ENCODE data around the gene CAMKMT.

Gene CAMKMT

DNA sequence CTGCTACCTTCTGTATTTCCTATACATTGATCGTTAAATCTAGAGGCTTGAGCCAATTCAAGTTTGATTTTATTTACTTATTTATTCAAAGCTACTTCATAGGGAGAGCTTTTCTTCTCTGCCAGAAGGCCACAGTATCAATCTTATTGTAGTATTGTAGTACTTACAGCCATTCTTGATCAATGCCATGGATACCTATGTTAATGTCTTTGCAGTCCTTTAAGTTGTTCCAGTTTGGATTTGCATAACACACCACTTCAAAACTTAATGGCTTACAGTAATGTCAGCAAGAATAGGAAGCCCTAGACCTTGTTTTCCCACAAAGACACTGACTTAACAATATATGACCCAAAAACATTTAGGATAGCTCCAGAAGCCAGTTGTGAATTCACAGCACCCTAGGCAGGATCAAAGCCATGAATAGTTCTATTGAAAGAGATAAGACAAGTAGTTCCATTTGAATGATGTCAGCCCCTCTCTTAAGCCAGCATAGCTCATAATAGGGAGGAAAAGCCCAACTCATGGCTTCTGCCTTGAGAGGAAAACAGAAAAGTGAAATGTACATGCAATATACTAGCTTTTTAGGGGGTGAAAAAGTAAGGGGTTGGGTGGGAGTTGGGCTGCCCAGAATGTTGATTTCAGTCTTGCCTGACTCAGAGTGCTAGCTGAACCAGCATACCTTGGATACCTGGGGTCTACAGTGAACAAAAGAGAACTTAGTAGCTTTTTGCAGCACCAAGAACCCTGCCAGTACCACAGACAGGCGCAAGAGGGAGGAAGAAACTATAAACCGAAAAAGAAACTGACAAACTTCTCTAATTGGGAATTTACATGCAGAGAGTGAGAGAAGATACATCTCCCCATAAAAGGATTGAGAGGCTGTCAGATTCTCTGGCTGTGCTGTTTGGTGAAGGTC lies 101.4 kb downstream of the CAMKMT start:
- H3K4me3 ChIP-seq (ENCODE audit: low read depth, low read length): no peak overlapping the region
- DNase-seq (ENCODE audit: low read depth, low spot score): no peak
- TF ChIP-seq CTCF (IDR thresholded peaks at IDR 0.05; ENCODE audit: insufficient read depth, low read length, missing control alignments): no peak
- CTCF ChIA-PET: interaction anchor here (0.8 to 3.0 kb wide), 4 partner anchors 7 to 71 kb away, joined by 3 to 22 read pairs (median 3); no protein-coding TSS in a partner anchor
- POLR2A ChIA-PET: no interaction called here

- no peak for TF ChIP-seq CTCF (IDR thresholded peaks at IDR 0.05; ENCODE audit: insufficient read depth, low read length, missing control alignments)
- H3K4me3 ChIP-seq (ENCODE audit: low read depth, low read length): no peak overlapping the region
- ChIA-PET CTCF (interaction anchor here (1.0 to 3.0 kb wide), 4 partner anchors 8 to 72 kb away, joined by 3 to 22 read pairs (median 4); no protein-coding TSS in a partner anchor), POLR2A (no interaction called here)
- no peak for DNase-seq (ENCODE audit: low read depth, low spot score)
These were observed 102.7 kb downstream of the CAMKMT start for GRCh38 chr2:44464437-44464836.

DNA sequence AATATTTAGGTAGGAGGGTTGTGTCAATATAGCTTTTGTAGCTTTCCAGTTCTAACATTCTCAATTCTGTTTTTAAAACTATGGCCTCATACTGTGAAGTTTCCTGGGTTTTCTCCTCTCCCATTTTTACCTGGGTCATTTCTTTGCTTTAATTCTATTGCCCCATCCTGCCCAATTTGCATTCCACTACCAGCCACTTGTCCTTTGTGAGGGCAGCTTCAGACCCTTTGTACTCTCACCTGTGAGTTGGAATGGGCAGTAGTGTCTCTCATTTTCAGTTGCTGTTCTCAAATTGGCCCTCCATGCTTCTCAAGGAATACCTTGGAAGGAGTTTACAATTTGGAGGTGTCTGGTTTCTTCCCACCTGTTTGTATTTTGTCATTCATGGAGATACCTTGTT lies 108.4 kb downstream of the CAMKMT start:
- no peak for DNase-seq (ENCODE audit: low read depth, low spot score)
- TF ChIP-seq CTCF (IDR thresholded peaks at IDR 0.05; ENCODE audit: insufficient read depth, low read length, missing control alignments): no peak
- ChIA-PET CTCF (interaction anchor here (1.1 to 4.7 kb wide), 2 partner anchors 10 to 80 kb away, joined by 3 to 46 read pairs; no protein-coding TSS in a partner anchor), POLR2A (no interaction called here)
- H3K4me3 ChIP-seq (ENCODE audit: low read depth, low read length): no peak overlapping the region

GRCh38 chr2:44477657-44478414 lies 116.1 kb downstream of the CAMKMT start:
- no peak overlapping the region for H3K4me3 ChIP-seq (ENCODE audit: low read depth, low read length)
- no peak for TF ChIP-seq CTCF (IDR thresholded peaks at IDR 0.05; ENCODE audit: insufficient read depth, low read length, missing control alignments)
- ChIA-PET POLR2A (no interaction called here), CTCF (interaction anchor here (0.7 to 6.7 kb wide), 13 partner anchors 9 to 479 kb away, joined by 3 to 155 read pairs (median 4); no protein-coding TSS in a partner anchor)
- no peak for DNase-seq (ENCODE audit: low read depth, low spot score)

- peak; percentile 61 for DNase-seq (ENCODE audit: low read depth, low spot score)
- H3K4me3 ChIP-seq (ENCODE audit: low read depth, low read length): no peak overlapping the region
- ChIA-PET POLR2A (no interaction called here), CTCF (interaction anchor here (0.6 to 6.7 kb wide), 109 partner anchors 10 to 1102 kb away, joined by 3 to 155 read pairs (median 4); partner anchors contain the start of genes CAMKMT and PREPL)
- peak; percentile 98 for TF ChIP-seq CTCF (IDR thresholded peaks at IDR 0.05; ENCODE audit: insufficient read depth, low read length, missing control alignments)
These were observed 117.6 kb downstream of the CAMKMT start for GRCh38 chr2:44479127-44479887.

Data from AG04449 (cell line).